ENCODE results near the gene NCOA6.

GRCh38 chr20:34791289-34792020 lies 34.0 kb downstream of the NCOA6 start:
- TF ChIP-seq, protein P1, sequence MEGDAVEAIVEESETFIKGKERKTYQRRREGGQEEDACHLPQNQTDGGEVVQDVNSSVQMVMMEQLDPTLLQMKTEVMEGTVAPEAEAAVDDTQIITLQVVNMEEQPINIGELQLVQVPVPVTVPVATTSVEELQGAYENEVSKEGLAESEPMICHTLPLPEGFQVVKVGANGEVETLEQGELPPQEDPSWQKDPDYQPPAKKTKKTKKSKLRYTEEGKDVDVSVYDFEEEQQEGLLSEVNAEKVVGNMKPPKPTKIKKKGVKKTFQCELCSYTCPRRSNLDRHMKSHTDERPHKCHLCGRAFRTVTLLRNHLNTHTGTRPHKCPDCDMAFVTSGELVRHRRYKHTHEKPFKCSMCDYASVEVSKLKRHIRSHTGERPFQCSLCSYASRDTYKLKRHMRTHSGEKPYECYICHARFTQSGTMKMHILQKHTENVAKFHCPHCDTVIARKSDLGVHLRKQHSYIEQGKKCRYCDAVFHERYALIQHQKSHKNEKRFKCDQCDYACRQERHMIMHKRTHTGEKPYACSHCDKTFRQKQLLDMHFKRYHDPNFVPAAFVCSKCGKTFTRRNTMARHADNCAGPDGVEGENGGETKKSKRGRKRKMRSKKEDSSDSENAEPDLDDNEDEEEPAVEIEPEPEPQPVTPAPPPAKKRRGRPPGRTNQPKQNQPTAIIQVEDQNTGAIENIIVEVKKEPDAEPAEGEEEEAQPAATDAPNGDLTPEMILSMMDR (IDR thresholded peaks at IDR 0.05; ENCODE audit: low read length), result no peak
- TF ChIP-seq EZH2 (IDR thresholded peaks at IDR 0.05; ENCODE audit: borderline replicate concordance, low read length), result no peak
